Measurements from ENCODE around the gene IFT81. TPM values are rescaled to one million over a fixed set of nuclear protein-coding genes. Genes with fewer than 3 reads are reported as not detected.

IFT81 gene
- total RNA-seq, 1 experiment from 2014 or later, result 15.5 TPM

DNA sequence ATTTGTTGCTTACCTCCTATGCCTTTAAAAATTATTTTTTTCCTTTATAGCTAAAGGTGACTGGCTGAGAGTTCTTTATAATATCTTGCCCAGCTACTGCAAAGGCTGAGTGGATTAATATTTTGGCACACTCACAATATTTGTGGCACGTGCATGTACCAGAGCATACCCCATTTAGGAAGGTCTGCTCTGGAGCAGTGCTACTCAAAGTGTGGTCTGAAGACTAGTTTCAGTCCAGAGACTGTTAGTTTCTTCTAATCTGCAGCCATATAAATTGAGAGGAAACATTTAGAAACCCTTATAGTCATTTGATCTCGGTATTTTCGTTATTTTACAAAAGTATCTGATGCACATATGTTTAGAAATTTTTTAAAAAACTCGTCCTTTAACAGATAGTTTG, 51.0 kb downstream of the IFT81 start:
- H3K27me3 ChIP-seq (ENCODE audit: control insufficient read depth, insufficient read depth, low read length), result no peaks in the 10 kb centered on the region
- DNase-seq (ENCODE audit: low read depth, low spot score) (no peak), ATAC-seq (no peak)
- ChIA-PET POLR2A (no interaction called here), CTCF (no interaction called here)
- TF ChIP-seq REST (IDR thresholded peaks at IDR 0.05; ENCODE audit: insufficient read depth in 1 of 2, low read depth in 2 of 2, low read length in 1 of 2) (no peak), SIN3A (IDR thresholded peaks at IDR 0.05; ENCODE audit: borderline replicate concordance, insufficient read depth, low read depth, low read length) (no peak), POLR2AphosphoS5 (IDR thresholded peaks at IDR 0.05; ENCODE audit: low read depth, low read length) (no peak), TCF7L2 (IDR thresholded peaks at IDR 0.05; ENCODE audit: low read depth, low read length) (no peak)
- TF ChIP-seq, protein P1, sequence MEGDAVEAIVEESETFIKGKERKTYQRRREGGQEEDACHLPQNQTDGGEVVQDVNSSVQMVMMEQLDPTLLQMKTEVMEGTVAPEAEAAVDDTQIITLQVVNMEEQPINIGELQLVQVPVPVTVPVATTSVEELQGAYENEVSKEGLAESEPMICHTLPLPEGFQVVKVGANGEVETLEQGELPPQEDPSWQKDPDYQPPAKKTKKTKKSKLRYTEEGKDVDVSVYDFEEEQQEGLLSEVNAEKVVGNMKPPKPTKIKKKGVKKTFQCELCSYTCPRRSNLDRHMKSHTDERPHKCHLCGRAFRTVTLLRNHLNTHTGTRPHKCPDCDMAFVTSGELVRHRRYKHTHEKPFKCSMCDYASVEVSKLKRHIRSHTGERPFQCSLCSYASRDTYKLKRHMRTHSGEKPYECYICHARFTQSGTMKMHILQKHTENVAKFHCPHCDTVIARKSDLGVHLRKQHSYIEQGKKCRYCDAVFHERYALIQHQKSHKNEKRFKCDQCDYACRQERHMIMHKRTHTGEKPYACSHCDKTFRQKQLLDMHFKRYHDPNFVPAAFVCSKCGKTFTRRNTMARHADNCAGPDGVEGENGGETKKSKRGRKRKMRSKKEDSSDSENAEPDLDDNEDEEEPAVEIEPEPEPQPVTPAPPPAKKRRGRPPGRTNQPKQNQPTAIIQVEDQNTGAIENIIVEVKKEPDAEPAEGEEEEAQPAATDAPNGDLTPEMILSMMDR (IDR thresholded peaks at IDR 0.05), result no peak
- BruUV-seq (replicated peaks), result no TSS peak
- H3K36me3 ChIP-seq (ENCODE audit: control insufficient read depth, insufficient read depth, low read length), result no peaks in the 10 kb centered on the region
- no peaks in the 10 kb centered on the region for H3K9me3 ChIP-seq (ENCODE audit: control insufficient read depth, insufficient read depth, low read depth, low read length)
- intact Hi-C loops (cut with micrococcal nuclease; ENCODE audit: unreplicated experiment), result no loop called here
- no peak overlapping the region for H3K4me3 ChIP-seq (ENCODE audit: low read depth in 2 of 2, low read length in 2 of 2)
- H3K27ac ChIP-seq (ENCODE audit: low read length), result no peak overlapping the region
- H3K4me1 ChIP-seq (ENCODE audit: control insufficient read depth, insufficient read depth, low read length), result no peaks in the 10 kb centered on the region
- in situ Hi-C loops (cut with HindIII; ENCODE audit: low pct_unique_long_range_greater_than_20kb, low sequenced_read_pairs), result no loop called here

GRCh38 chr12:110176745-110177144, 52.6 kb downstream of the IFT81 start:
- Histone ChIP-seq H3K4me1 (ENCODE audit: control insufficient read depth, insufficient read depth, low read length) (no peaks in the 10 kb centered on the region), H3K36me3 (ENCODE audit: control insufficient read depth, insufficient read depth, low read length) (no peaks in the 10 kb centered on the region), H3K27ac (ENCODE audit: low read length) (no peak overlapping the region), H3K4me3 (ENCODE audit: low read depth in 2 of 2, low read length in 2 of 2) (no peak overlapping the region), H3K9me3 (ENCODE audit: control insufficient read depth, insufficient read depth, low read depth, low read length) (no peaks in the 10 kb centered on the region), H3K27me3 (ENCODE audit: control insufficient read depth, insufficient read depth, low read length) (no peaks in the 10 kb centered on the region)
- POLR2A ChIA-PET, result no interaction called here
- in situ Hi-C loops (cut with HindIII; ENCODE audit: low pct_unique_long_range_greater_than_20kb, low sequenced_read_pairs) (no loop called here), intact Hi-C loops (cut with micrococcal nuclease; ENCODE audit: unreplicated experiment) (no loop called here)
- ATAC-seq (no peak), DNase-seq (ENCODE audit: low read depth, low spot score) (no peak)
- CTCF ChIA-PET, result no interaction called here
- TF ChIP-seq POLR2AphosphoS5 (IDR thresholded peaks at IDR 0.05; ENCODE audit: low read depth, low read length), result no peak
- no TSS peak for BruUV-seq (replicated peaks)

DNA sequence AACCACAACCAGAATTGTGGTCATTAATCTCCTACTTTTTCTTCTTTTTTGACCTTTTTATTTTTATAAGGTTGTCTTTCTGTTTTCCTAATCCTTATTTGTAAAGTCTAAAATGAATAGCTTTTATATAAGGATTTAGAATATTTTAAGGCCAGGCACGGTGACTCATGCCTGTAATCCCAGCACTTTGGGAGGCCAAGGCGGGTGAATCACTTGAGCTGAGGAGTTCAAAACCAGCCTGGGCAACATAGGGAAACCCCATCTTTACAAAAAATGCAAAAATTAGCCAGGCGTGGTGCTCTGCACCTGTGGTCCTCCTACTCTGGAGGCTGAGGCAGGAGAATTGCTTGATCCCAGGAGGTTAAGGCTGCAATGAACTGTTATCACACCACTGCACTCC, 55.1 kb downstream of the IFT81 start:
- no peak overlapping the region for H3K27ac ChIP-seq (ENCODE audit: low read length)
- H3K4me3 ChIP-seq (ENCODE audit: low read depth in 2 of 2, low read length in 2 of 2), result no peak overlapping the region
- TF ChIP-seq, protein P1 (IDR thresholded peaks at IDR 0.05), result no peak
- TF ChIP-seq TCF7L2 (IDR thresholded peaks at IDR 0.05; ENCODE audit: low read depth, low read length) (no peak), REST (IDR thresholded peaks at IDR 0.05; ENCODE audit: insufficient read depth in 1 of 2, low read depth in 2 of 2, low read length in 1 of 2) (no peak), POLR2AphosphoS5 (IDR thresholded peaks at IDR 0.05; ENCODE audit: low read depth, low read length) (no peak), SIN3A (IDR thresholded peaks at IDR 0.05; ENCODE audit: borderline replicate concordance, insufficient read depth, low read depth, low read length) (no peak)
- intact Hi-C loops (cut with micrococcal nuclease; ENCODE audit: unreplicated experiment), result no loop called here
- no TSS peak for BruUV-seq (replicated peaks)
- no peaks in the 10 kb centered on the region for H3K27me3 ChIP-seq (ENCODE audit: control insufficient read depth, insufficient read depth, low read length)
- CTCF ChIA-PET, result interaction anchor here (0.6 kb wide), 1 partner anchor 29 kb away, joined by 12 read pairs; no protein-coding TSS in a partner anchor
- DNase-seq (ENCODE audit: low read depth, low spot score) (no peak), ATAC-seq (no peak)
- H3K4me1 ChIP-seq (ENCODE audit: control insufficient read depth, insufficient read depth, low read length), result no peaks in the 10 kb centered on the region
- POLR2A ChIA-PET, result interaction anchor here (0.6 kb wide), 1 partner anchor 1562 kb away, joined by 4 read pairs; no protein-coding TSS in a partner anchor
- no peaks in the 10 kb centered on the region for H3K9me3 ChIP-seq (ENCODE audit: control insufficient read depth, insufficient read depth, low read depth, low read length)
- in situ Hi-C loops (cut with HindIII; ENCODE audit: low pct_unique_long_range_greater_than_20kb, low sequenced_read_pairs), result no loop called here
- no peaks in the 10 kb centered on the region for H3K36me3 ChIP-seq (ENCODE audit: control insufficient read depth, insufficient read depth, low read length)

Measured in Panc1 (cell line).